Fibroblast of the conjunctiva (primary cell): ENCODE measurements around the gene TSPAN31.

Experiments
- DNase-seq: peaks from one replicate; pipeline ENCODE4 v3.0.0-alpha.2; 2010; ENCODE audit warnings: low read depth

Gene TSPAN31

DNA sequence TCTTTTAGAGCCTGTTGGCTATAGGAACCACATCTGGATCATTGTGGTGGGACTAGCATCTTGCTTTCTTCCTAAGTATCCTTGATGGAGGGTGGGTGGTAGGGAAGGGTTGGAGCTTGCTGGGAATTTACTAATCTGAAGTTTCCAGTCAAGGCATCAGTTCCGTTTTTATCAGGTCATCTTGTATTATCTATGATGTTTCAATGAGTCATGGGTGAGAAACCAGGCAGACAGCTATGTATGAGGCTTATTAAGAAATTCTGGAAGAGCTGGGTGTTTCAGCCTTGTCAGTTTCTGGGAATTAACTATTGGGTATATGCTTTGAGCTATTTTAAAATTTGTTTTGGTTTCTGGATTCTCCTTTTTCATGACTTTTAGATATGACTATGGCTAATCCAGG, 49.1 kb downstream of the TSPAN31 start:
- DNase-seq, result no peak

DNA sequence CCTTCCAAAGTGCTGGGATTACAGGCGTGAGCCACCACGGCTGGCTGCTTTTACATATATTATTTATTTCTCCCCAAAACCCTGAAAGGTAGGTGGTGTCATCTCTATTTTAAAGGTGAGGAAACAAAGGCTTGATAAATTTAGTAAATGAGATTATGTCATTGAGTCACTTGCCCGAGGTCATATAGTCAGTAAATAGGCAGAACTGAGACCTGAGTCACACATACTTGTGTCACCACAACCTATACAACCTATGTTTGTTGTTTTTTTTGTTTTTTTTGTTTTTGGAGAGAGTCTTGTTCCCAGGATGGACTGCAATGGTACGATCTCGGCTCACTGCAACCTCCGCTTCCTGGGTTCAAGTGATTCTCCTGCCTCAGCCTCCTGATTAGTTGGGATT, 50.5 kb downstream of the TSPAN31 start:
- DNase-seq, result no peak

DNA sequence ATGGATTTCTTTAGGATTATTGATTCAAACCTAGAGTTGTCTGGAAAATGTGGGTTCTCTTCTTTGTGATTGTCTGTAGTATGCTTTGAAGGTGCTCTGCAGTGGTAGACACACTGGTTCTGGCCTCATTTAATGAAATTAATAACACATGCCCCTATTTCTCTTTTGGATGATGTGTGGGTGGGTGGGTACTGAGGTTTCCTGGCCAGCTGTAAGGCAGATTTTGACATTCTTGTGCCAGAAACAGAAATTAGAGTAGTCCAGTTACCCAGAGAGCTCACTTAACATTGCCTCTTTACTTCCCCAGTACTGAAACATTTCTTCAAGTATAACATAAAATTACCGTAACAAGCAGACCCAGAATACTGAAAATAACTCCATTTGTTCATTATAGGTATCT, 52.2 kb downstream of the TSPAN31 start:
- DNase-seq, result no peak

DNA sequence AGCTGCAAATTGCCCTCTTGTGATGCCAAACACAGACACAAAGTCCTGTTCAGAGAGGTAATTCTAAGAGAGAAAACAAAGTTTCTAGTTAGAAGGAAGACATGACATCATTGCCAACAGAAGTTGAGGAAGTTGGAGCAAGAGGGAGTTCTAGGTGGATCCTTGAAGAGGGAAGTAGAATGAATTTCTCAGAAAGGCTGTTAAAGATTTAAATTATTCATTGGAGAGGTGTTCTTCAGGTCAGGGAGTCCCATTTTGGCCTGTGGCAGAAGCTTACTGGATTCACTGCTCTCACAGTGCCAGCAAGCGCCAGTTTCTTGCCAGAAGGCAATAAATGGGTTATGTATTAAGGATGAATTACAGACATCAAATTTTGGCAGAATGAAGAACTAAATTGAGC, 53.1 kb downstream of the TSPAN31 start:
- no peak for DNase-seq
